ENCODE results near the gene SRPK1. TPM values are rescaled to one million over a fixed set of nuclear protein-coding genes. Genes with fewer than 3 reads are reported as not detected.

Gene SRPK1
- total and polyA plus RNA-seq, 2 of the 13 experiments (the other 11 are each of a cell fraction or from before 2014, with no cell fraction given): 56.4 to 142 TPM

DNA sequence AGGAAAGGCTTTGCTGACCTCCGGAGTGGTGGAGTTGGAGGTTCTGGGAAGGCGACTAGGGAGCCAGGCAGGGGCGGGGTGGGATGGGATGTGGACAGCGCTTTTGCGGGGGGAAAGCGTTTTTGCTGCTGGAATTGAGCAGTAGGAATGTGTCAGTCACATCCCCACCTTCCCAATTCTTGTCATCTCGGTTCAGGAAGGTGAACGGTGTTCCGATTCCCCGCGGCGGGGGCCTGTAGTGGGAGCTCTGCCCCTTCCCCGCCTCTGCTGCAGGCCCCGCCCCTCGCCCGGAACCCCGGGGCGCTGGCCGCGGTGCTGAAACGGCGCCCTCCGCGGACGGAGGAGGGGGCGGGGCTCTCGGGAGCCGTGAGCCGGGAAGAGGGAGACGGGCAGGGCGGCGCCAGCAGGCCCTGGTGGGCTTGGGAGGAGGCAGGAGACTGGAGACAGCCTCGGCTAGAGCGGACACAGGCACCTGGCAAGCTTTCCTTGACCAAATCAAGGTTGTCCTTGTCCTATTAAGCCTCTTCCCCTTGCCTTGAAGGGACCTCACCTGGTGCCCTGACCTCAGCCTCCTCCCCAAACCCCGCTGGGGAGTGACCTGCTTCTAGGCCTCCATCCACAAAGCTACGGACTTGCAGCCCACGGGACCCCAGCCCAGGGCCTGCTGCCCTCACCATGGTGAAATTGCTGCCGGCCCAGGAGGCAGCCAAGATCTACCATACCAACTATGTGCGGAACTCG lies 115.7 kb downstream of the SRPK1 start, which contains the start of gene LHFPL5 (continued):
- TF ChIP-seq EEA1 (CRISPR knock-in tag; IDR thresholded peaks at IDR 0.05; ENCODE audit: borderline replicate concordance) (peak; percentile 99), ZMYM2 (CRISPR knock-in tag; IDR thresholded peaks at IDR 0.05) (no peak), LBX2 (CRISPR knock-in tag; IDR thresholded peaks at IDR 0.05; ENCODE audit: borderline replicate concordance) (peak; percentile 88; the same call in 1 of the 2 replicates), CREM (IDR thresholded peaks at IDR 0.05) (no peak), CREM (CRISPR knock-in tag; IDR thresholded peaks at IDR 0.05) (0 out of 2 replicates have a peak, but pooled peaks have one; percentile 23), KDM6A (CRISPR knock-in tag; IDR thresholded peaks at IDR 0.05; ENCODE audit: low read depth) (no peak), ZBTB14 (CRISPR knock-in tag; IDR thresholded peaks at IDR 0.05) (no peak), ZNF317 (CRISPR knock-in tag; IDR thresholded peaks at IDR 0.05) (peak; percentile 92), ZNF274 (CRISPR knock-in tag; IDR thresholded peaks at IDR 0.05) (peak; percentile 99), HOXA7 (CRISPR knock-in tag; IDR thresholded peaks at IDR 0.05) (peak; percentile 97; the same call in 1 of the 2 replicates), ZNF333 (CRISPR knock-in tag; IDR thresholded peaks at IDR 0.05; ENCODE audit: borderline replicate concordance) (peak; percentile 98), ZNF605 (CRISPR knock-in tag; IDR thresholded peaks at IDR 0.05) (peak; percentile 99), HHEX (CRISPR knock-in tag; IDR thresholded peaks at IDR 0.05) (no peak)
- TF ChIP-seq, protein P1, sequence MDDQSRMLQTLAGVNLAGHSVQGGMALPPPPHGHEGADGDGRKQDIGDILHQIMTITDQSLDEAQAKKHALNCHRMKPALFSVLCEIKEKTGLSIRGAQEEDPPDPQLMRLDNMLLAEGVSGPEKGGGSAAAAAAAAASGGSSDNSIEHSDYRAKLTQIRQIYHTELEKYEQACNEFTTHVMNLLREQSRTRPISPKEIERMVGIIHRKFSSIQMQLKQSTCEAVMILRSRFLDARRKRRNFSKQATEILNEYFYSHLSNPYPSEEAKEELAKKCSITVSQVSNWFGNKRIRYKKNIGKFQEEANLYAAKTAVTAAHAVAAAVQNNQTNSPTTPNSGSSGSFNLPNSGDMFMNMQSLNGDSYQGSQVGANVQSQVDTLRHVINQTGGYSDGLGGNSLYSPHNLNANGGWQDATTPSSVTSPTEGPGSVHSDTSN (CRISPR knock-in tag; IDR thresholded peaks at IDR 0.05; ENCODE audit: borderline replicate concordance): peak; percentile 97
- TF ChIP-seq, protein P2, sequence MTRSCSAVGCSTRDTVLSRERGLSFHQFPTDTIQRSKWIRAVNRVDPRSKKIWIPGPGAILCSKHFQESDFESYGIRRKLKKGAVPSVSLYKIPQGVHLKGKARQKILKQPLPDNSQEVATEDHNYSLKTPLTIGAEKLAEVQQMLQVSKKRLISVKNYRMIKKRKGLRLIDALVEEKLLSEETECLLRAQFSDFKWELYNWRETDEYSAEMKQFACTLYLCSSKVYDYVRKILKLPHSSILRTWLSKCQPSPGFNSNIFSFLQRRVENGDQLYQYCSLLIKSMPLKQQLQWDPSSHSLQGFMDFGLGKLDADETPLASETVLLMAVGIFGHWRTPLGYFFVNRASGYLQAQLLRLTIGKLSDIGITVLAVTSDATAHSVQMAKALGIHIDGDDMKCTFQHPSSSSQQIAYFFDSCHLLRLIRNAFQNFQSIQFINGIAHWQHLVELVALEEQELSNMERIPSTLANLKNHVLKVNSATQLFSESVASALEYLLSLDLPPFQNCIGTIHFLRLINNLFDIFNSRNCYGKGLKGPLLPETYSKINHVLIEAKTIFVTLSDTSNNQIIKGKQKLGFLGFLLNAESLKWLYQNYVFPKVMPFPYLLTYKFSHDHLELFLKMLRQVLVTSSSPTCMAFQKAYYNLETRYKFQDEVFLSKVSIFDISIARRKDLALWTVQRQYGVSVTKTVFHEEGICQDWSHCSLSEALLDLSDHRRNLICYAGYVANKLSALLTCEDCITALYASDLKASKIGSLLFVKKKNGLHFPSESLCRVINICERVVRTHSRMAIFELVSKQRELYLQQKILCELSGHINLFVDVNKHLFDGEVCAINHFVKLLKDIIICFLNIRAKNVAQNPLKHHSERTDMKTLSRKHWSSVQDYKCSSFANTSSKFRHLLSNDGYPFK (CRISPR knock-in tag; IDR thresholded peaks at IDR 0.05; ENCODE audit: borderline replicate concordance): peak; percentile 84

Measured in HepG2 (cell line).